ENCODE results near the gene MEGF8. TPM values are rescaled to one million over a fixed set of nuclear protein-coding genes. Genes with fewer than 3 reads are reported as not detected.

Gene MEGF8
- total and polyA plus RNA-seq, 2 donors (not counting 3 experiments of a cell fraction or from before 2014, with no cell fraction given): 20.6 to 39.6 TPM

- Histone ChIP-seq H3K9me3 (replicated peaks; ENCODE audit: control insufficient read depth, insufficient read depth, low read length) (no peaks in the 10 kb centered on the region), H3K27me3 (ENCODE audit: control insufficient read depth in 2 of 2, insufficient read depth in 2 of 2, low read length in 2 of 2) (no peaks in the 10 kb centered on the region), H3K4me2 (ENCODE audit: insufficient read depth, low read length) (peak overlapping the region; percentile 45), H3K79me2 (ENCODE audit: control insufficient read depth, insufficient read depth, low read length) (peaks cover 26% of the 10 kb centered on the region), H2AFZ (ENCODE audit: low read depth, low read length) (no peak overlapping the region), H3K9ac (replicated peaks; ENCODE audit: extremely low read depth, insufficient read depth, low read length) (no peak overlapping the region), H3K27ac (ENCODE audit: insufficient read depth, low read depth, low read length) (peak overlapping the region; percentile 39), H3K4me1 (ENCODE audit: control insufficient read depth, extremely low read depth, insufficient read depth, low read length) (peaks cover 64% of the 10 kb centered on the region), H4K20me1 (replicated peaks; ENCODE audit: control insufficient read depth, extremely low read depth, insufficient read depth, low read length) (no peaks in the 10 kb centered on the region), H3K36me3 (ENCODE audit: control insufficient read depth in 2 of 2, extremely low read depth in 1 of 2, insufficient read depth in 2 of 2, low read length in 2 of 2) (peaks cover 0 to 2% of the 10 kb centered on the region in 2 experiments), H3K9me1 (replicated peaks; ENCODE audit: control insufficient read depth, extremely low read depth, insufficient read depth, low read length) (no peaks in the 10 kb centered on the region), H3K4me3 (replicated peaks in 1 of 3; ENCODE audit: insufficient read depth in 1 of 3, low read depth in 1 of 3, low read length in 3 of 3) (peak overlapping the region in 2 of 3 experiments; percentile 2 to 24)
- BruUV-seq (replicated peaks): no TSS peak
- CTCF ChIA-PET: interaction anchor here (0.6 to 7.4 kb wide), 4 partner anchors 11 to 142 kb away, joined by 3 to 365 read pairs (median 3); partner anchors contain the start of gene GSK3A
- DNase-seq (ENCODE audit: low read depth, low spot score) (peak; percentile 72), FAIRE-seq (peak; percentile 67)
- TF ChIP-seq MYC (IDR thresholded peaks at IDR 0.05; ENCODE audit: low read depth, low read length) (no peak), EZH2 (IDR thresholded peaks at IDR 0.05; ENCODE audit: borderline replicate concordance, low read depth, low read length, severe bottlenecking) (no peak), POLR2AphosphoS5 (IDR thresholded peaks at IDR 0.05; ENCODE audit: insufficient read depth, low read depth, low read length) (no peak), FOS (IDR thresholded peaks at IDR 0.05; ENCODE audit: borderline replicate concordance, insufficient read depth, low read length) (peak; percentile 58), MAX (IDR thresholded peaks at IDR 0.05; ENCODE audit: insufficient read depth, insufficient read length) (peak; percentile 5), GATA2 (IDR thresholded peaks at IDR 0.05; ENCODE audit: insufficient read depth, insufficient read length, low read depth, low read length) (no peak), POLR2A (IDR thresholded peaks at IDR 0.05; ENCODE audit: low read depth, low read length) (no peak), CTCF (IDR thresholded peaks at IDR 0.05; ENCODE audit: extremely low read depth in 1 of 2, insufficient read depth in 1 of 2, low read depth in 1 of 2, low read length in 2 of 2) (no peak), JUN (IDR thresholded peaks at IDR 0.05; ENCODE audit: borderline replicate concordance, insufficient read depth, insufficient read length, low read depth) (no peak)
- dilution Hi-C loops (cut with MboI; ENCODE audit: extremely low pct_ligation_motif_present, low sequenced_read_pairs): no loop called here
- POLR2A ChIA-PET: interaction anchor here (0.8 to 1.7 kb wide), 2 partner anchors 12 to 34 kb away, joined by 3 to 6 read pairs; no protein-coding TSS in a partner anchor
- intact Hi-C loops (cut with micrococcal nuclease): loop anchor here (2.0 kb wide), 3 partner anchors 65 to 169 kb away; partner anchors contain the start of genes DEDD2 and POU2F2
Measured at GRCh38 chr19:42281827-42282762, 43.3 kb upstream of the MEGF8 start.

Data from endothelial cell of umbilical vein (primary cell).